HUES48 (cell line): Measurements from ENCODE around the gene STYX.

ENCODE experiments used
- H3K27ac ChIP-seq: one replicate; pipeline ENCODE4 v1.7.0; 2013; ENCODE audit warnings: low read depth, low read length, inconsistent platforms
- H3K27me3 ChIP-seq: 2 replicates; pipeline ENCODE4 v1.6.1; 2013; ENCODE audit warnings: mild to moderate bottlenecking, low read length; ENCODE audit not compliant: control insufficient read depth, insufficient read depth
- H3K36me3 ChIP-seq: 2 replicates; pipeline ENCODE4 v1.6.1; 2013; ENCODE audit warnings: low read length; ENCODE audit not compliant: control insufficient read depth, insufficient read depth
- H3K4me1 ChIP-seq: 2 replicates; pipeline ENCODE4 v1.6.1; 2013; ENCODE audit warnings: mild to moderate bottlenecking, low read length; ENCODE audit not compliant: control insufficient read depth, insufficient read depth
- H3K4me3 ChIP-seq: 2 replicates; pipeline ENCODE4 v1.5.1; 2013; ENCODE audit warnings: mild to moderate bottlenecking, low read depth, low read length
- H3K9ac ChIP-seq: 2 replicates; pipeline ENCODE4 v1.6.1; 2013; ENCODE audit warnings: mild to moderate bottlenecking, low read depth, low read length, moderate library complexity
- H3K9me3 ChIP-seq: 2 replicates; pipeline ENCODE4 v1.6.1; 2013; ENCODE audit warnings: low read length; ENCODE audit not compliant: control insufficient read depth, insufficient read depth

STYX gene

DNA sequence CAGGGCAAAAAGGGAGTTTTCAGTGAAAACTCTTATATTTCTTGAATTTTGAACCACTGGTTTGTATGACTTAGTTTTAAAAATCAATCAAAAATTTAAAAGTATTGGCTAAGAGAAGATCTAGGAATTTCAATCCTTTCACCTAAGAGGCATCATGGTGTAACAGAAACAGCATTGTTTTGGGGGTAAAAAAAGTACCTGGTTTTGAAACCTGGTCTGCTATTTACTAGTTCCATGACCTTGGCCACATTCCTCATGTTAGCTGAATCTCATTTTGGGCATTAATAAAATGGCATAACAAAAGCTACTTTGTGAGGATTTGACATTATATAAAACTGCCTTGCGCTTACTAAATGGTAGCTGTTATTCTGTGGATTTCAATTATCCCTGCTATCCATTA lies 78.1 kb downstream of the STYX start:
- H3K27me3 ChIP-seq: no peaks in the 10 kb centered on the region
- H3K4me1 ChIP-seq: no peaks in the 10 kb centered on the region
- H3K4me3 ChIP-seq: no peak overlapping the region
- no peaks in the 10 kb centered on the region for H3K36me3 ChIP-seq
- H3K9me3 ChIP-seq: no peaks in the 10 kb centered on the region
- no peak overlapping the region for H3K27ac ChIP-seq
- no peak overlapping the region for H3K9ac ChIP-seq

- Histone ChIP-seq H3K9me3 (no peaks in the 10 kb centered on the region), H3K27ac (no peak overlapping the region), H3K36me3 (no peaks in the 10 kb centered on the region), H3K4me3 (no peak overlapping the region), H3K27me3 (no peaks in the 10 kb centered on the region), H3K9ac (no peak overlapping the region), H3K4me1 (no peaks in the 10 kb centered on the region)
Observed at GRCh38 chr14:52821805-52822250, 91.9 kb downstream of the STYX start.

DNA sequence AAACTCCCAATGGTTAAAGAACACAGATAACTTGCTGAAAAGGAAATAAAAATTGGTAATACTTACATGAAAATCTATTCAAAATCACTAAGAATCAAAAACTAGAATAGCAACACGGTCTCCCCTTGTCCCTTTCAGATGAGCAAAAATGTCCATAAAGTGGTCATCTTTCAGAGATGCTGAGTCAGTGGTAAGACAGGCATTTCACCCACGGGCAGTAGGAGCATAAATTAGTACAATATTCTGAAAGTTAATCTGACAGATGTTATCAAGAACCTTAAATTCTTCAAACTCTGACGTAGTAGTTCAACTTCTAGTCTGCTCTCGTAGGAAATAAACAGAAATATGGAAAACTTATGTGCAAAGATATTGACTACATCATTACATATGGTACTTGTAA lies 94.5 kb downstream of the STYX start:
- Histone ChIP-seq H3K27me3 (no peaks in the 10 kb centered on the region), H3K27ac (no peak overlapping the region), H3K4me3 (no peak overlapping the region), H3K9me3 (no peaks in the 10 kb centered on the region), H3K9ac (no peak overlapping the region), H3K4me1 (peaks cover 9% of the 10 kb centered on the region; the same call in 1 of the 2 replicates), H3K36me3 (no peaks in the 10 kb centered on the region)
